LNCAP (cell line): ENCODE measurements around the gene RPS27.

Source experiments
- CTCF ChIP-seq: fragments of 450-650 bp; IDR thresholded peaks from 2 replicates; pipeline ENCODE4 v1.5.1; 2017; ENCODE audit warnings: mild to moderate bottlenecking

RPS27 gene

GRCh38 chr1:153957744-153958110 is 32.8 kb upstream of the RPS27 start:
- no peak for TF ChIP-seq CTCF

GRCh38 chr1:153958111-153958960 is 32.2 kb upstream of the RPS27 start, which contains the start of gene CRTC2:
Gene CRTC2, minus strand, starts transcription at chr1:153958612. Its CDS starts 115 bp downstream, at chr1:153958497.
- 0 out of 2 replicates have a peak, but pooled peaks have one; percentile 22 for TF ChIP-seq CTCF

GRCh38 chr1:153958961-153959260 is 31.7 kb upstream of the RPS27 start:
- TF ChIP-seq CTCF: no peak

GRCh38 chr1:153959454-153959853 is 31.1 kb upstream of the RPS27 start:
- no peak for TF ChIP-seq CTCF

- no peak for TF ChIP-seq CTCF
Observed at GRCh38 chr1:153960206-153960605, 30.4 kb upstream of the RPS27 start.

- no peak for TF ChIP-seq CTCF
Observed at GRCh38 chr1:153961421-153961820, 29.1 kb upstream of the RPS27 start.

GRCh38 chr1:153962088-153963029 is 28.2 kb upstream of the RPS27 start:
- TF ChIP-seq CTCF: no peak
